HUES6 (cell line): ENCODE data around the gene HMG20A.

Source experiments
- H3K27ac ChIP-seq: 2 replicates; pipeline ENCODE4 v1.7.0; 2013; ENCODE audit warnings: low read depth, mild to moderate bottlenecking, low read length, inconsistent platforms
- H3K27me3 ChIP-seq: 2 replicates; pipeline ENCODE4 v1.6.1; 2013; ENCODE audit warnings: low read length; ENCODE audit not compliant: control insufficient read depth, insufficient read depth
- H3K36me3 ChIP-seq: 2 replicates; pipeline ENCODE4 v1.6.1; 2013; ENCODE audit warnings: low read length; ENCODE audit not compliant: control insufficient read depth, insufficient read depth
- H3K4me1 ChIP-seq: 2 replicates; pipeline ENCODE4 v1.6.1; 2013; ENCODE audit warnings: low read length; ENCODE audit not compliant: control insufficient read depth, insufficient read depth
- H3K4me3 ChIP-seq: 2 replicates; pipeline ENCODE4 v1.5.1; 2013; ENCODE audit warnings: low read depth, low read length
- H3K9ac ChIP-seq: one replicate; pipeline ENCODE4 v1.6.1; 2013; ENCODE audit warnings: mild to moderate bottlenecking, low read length
- H3K9me3 ChIP-seq: 2 replicates; pipeline ENCODE4 v1.6.1; 2013; ENCODE audit warnings: low read depth, low read length; ENCODE audit not compliant: control insufficient read depth, insufficient read depth

Gene HMG20A

DNA sequence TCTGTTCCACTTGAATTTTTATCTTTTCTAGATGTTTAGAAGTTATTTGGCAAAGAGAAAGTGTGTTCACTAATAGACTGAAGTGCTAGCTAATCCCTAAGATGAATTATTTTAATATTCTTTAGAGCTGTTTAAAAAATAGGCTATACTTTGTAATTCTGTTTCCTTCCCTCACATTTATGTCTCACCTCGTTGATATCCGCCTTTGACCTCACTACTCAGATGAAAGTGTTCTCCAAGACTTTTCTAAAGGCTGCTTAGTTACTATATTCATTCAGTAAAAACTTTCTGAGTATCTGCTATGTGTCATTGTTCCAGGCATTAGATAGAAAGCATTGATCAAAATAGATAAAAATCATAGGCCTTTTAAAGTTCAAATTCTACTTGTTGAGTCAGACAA is 38.3 kb downstream of the HMG20A start:
- Histone ChIP-seq H3K36me3 (peaks cover 19% of the 10 kb centered on the region), H3K4me3 (no peak overlapping the region), H3K4me1 (no peaks in the 10 kb centered on the region), H3K27me3 (no peaks in the 10 kb centered on the region), H3K27ac (no peak overlapping the region), H3K9me3 (no peaks in the 10 kb centered on the region), H3K9ac (no peak overlapping the region)

DNA sequence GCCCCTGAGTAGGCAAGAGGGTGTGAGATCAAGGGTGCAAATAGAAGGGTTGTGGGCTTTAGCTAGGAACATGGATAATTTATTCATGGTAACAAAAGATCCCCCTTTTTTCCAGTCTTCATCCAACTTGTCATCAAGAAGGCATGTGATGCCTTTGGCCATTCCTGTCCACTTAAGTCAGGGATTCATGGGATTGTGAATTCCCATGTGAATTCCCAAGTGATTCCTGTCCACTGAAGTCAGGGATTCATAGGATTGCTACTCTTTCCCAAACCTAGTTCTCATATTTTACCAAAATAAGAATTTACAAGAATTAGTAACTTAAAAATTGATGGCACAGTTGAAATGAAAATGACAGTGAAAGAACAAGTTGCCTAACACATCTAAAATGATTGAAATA is 40.8 kb downstream of the HMG20A start:
- peaks cover 30% of the 10 kb centered on the region for H3K36me3 ChIP-seq
- H3K27ac ChIP-seq: no peak overlapping the region
- no peak overlapping the region for H3K4me3 ChIP-seq
- peaks cover 2% of the 10 kb centered on the region for H3K4me1 ChIP-seq
- H3K9ac ChIP-seq: no peak overlapping the region
- no peaks in the 10 kb centered on the region for H3K9me3 ChIP-seq
- no peaks in the 10 kb centered on the region for H3K27me3 ChIP-seq

DNA sequence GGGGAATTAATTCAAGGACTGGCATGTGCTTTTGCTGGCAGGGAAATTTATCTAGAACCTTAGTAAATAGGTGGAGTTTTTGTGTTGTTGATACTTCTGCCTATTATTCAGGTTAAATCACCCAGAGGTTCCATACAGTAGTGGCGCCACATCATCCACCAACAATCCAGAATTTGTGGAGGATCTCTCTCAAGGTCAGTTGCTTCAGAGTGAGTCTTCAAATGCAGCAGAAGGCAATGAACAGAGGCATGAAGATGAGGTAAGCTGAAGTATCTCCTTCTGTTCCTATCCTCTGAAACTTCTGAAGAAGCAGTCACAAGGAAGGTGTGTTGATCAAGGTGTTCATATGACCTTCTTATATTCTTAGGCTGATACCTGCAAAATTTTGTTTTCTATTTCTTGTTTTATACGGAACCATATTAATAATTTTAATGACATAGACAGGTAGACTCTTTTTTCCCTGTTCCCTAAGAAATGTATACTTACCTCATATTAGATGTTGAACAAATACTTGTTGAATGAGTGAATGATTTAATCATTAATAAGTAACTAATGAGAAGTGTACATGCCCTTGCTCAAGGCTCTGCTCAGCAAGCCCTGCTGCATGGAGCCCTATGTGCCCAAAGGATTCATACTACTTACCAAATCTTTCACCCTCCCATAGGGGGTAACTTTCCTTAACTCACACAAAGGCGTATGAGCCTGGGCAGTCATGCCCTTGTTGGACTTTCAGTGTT is 43.6 kb downstream of the HMG20A start:
- Histone ChIP-seq H3K27me3 (no peaks in the 10 kb centered on the region), H3K9ac (no peak overlapping the region), H3K36me3 (peaks cover 29% of the 10 kb centered on the region), H3K27ac (no peak overlapping the region), H3K4me1 (peaks cover 17% of the 10 kb centered on the region), H3K9me3 (no peaks in the 10 kb centered on the region), H3K4me3 (no peak overlapping the region)

- H3K9me3 ChIP-seq: no peaks in the 10 kb centered on the region
- no peak overlapping the region for H3K27ac ChIP-seq
- H3K4me3 ChIP-seq: no peak overlapping the region
- H3K4me1 ChIP-seq: peaks cover 18% of the 10 kb centered on the region
- H3K27me3 ChIP-seq: no peaks in the 10 kb centered on the region
- peaks cover 32% of the 10 kb centered on the region for H3K36me3 ChIP-seq
- H3K9ac ChIP-seq: no peak overlapping the region
These were observed 45.8 kb downstream of the HMG20A start for GRCh38 chr15:77466521-77466920.

DNA sequence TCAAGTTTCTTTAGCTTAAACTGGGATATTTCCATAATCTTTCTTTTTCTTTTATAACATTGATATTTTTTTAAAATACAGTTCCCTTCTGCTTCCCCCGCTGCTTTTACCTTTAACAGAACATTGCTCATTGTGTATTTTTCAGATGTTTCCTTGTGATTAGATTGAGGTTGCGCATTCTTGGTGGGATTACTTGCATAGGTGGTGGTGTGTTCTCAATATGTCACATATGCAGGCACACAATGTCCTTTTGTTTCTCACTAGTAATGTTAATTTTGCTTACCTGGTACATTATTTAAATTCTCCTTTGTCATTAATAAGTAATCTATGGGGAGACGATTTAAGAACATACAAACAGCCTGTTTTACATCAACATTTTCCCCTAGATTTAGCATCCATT is 48.2 kb downstream of the HMG20A start:
- peaks cover 18% of the 10 kb centered on the region for H3K4me1 ChIP-seq
- no peak overlapping the region for H3K4me3 ChIP-seq
- peaks cover 40% of the 10 kb centered on the region for H3K36me3 ChIP-seq
- no peak overlapping the region for H3K27ac ChIP-seq
- no peaks in the 10 kb centered on the region for H3K27me3 ChIP-seq
- H3K9me3 ChIP-seq: no peaks in the 10 kb centered on the region
- no peak overlapping the region for H3K9ac ChIP-seq

DNA sequence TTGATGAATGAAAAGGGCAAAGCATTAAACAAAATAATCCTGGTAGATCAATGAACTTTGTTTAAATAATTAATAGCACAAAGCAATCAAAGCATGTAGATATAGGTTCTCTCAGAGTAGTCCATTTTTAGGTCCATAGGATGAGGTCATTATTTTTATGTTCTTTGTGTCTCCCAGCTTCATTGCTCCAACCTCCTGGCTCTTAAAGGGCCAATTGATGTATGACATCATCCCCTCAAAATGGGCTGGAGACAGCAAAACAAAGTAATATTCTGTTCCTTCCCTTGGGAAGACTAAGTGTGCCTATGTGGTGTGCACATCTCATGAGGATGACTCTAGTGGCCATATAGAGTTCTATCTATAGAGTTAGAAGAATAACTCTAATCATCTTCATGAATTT is 49.5 kb downstream of the HMG20A start:
- H3K9ac ChIP-seq: no peak overlapping the region
- no peak overlapping the region for H3K4me3 ChIP-seq
- H3K36me3 ChIP-seq: peaks cover 31% of the 10 kb centered on the region
- H3K27ac ChIP-seq: no peak overlapping the region
- peaks cover 24% of the 10 kb centered on the region for H3K4me1 ChIP-seq
- H3K9me3 ChIP-seq: no peaks in the 10 kb centered on the region
- H3K27me3 ChIP-seq: no peaks in the 10 kb centered on the region

DNA sequence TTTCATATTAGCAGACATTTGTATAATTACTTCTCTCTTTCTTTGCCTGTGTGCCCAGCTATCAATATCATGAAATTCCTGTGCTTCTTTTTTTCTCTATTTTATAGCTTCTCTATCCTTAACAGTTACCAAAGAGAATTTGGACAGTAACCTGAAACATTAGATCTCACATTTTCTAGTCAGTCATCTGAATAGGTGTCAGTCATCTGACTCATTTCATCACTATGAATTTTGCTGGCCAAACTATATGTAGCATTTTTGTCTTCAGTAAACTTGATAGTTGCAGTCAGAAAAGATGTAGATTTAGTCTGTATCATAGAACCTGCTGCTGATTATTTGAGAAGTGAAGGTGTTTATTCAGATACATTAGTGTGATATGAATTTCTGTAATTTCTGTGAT is 52.6 kb downstream of the HMG20A start:
- Histone ChIP-seq H3K4me1 (peaks cover 25% of the 10 kb centered on the region), H3K4me3 (no peak overlapping the region), H3K9ac (no peak overlapping the region), H3K27me3 (no peaks in the 10 kb centered on the region), H3K27ac (no peak overlapping the region), H3K9me3 (no peaks in the 10 kb centered on the region), H3K36me3 (peaks cover 24% of the 10 kb centered on the region)

- Histone ChIP-seq H3K9me3 (no peaks in the 10 kb centered on the region), H3K27me3 (no peaks in the 10 kb centered on the region), H3K4me3 (no peak overlapping the region), H3K36me3 (peaks cover 34% of the 10 kb centered on the region), H3K9ac (no peak overlapping the region), H3K4me1 (peaks cover 14% of the 10 kb centered on the region), H3K27ac (no peak overlapping the region)
These were observed 53.8 kb downstream of the HMG20A start for GRCh38 chr15:77474310-77474988.

DNA sequence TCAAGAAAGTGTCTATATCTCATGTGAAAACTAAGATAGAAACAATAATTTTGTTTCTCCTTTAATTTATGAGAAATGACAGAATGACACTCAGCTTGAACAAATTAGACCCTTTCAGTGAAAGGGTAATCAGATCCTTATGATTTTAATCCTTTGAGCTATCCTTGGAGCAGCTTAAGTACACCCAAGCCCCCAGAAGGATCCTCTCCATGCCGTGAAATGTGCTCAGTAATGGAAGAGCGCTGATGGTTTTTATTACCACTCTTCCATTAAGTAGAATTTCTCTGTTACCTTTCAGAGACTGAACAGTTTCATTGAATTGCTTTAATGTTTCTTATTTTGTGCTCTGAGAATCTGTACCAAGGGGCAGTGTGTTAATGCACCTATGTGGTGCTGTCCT is 54.3 kb downstream of the HMG20A start:
- H3K36me3 ChIP-seq: peaks cover 39% of the 10 kb centered on the region
- H3K27ac ChIP-seq: no peak overlapping the region
- H3K4me3 ChIP-seq: no peak overlapping the region
- H3K4me1 ChIP-seq: peaks cover 14% of the 10 kb centered on the region
- H3K27me3 ChIP-seq: no peaks in the 10 kb centered on the region
- H3K9me3 ChIP-seq: no peaks in the 10 kb centered on the region
- H3K9ac ChIP-seq: no peak overlapping the region

- Histone ChIP-seq H3K4me3 (no peak overlapping the region), H3K36me3 (peaks cover 41% of the 10 kb centered on the region), H3K27ac (no peak overlapping the region), H3K9ac (no peak overlapping the region), H3K9me3 (no peaks in the 10 kb centered on the region), H3K4me1 (peaks cover 14% of the 10 kb centered on the region), H3K27me3 (no peaks in the 10 kb centered on the region)
These were observed 55.2 kb downstream of the HMG20A start for GRCh38 chr15:77475898-77476297.

GRCh38 chr15:77476995-77477394 is 56.3 kb downstream of the HMG20A start:
- Histone ChIP-seq H3K27ac (no peak overlapping the region), H3K4me3 (no peak overlapping the region), H3K27me3 (no peaks in the 10 kb centered on the region), H3K4me1 (peaks cover 14% of the 10 kb centered on the region), H3K36me3 (peaks cover 41% of the 10 kb centered on the region), H3K9ac (no peak overlapping the region), H3K9me3 (no peaks in the 10 kb centered on the region)
